GM19043 (cell line): ENCODE measurements around the gene PRAF2.

Experiments
- ATAC-seq: cut with Tn5 transposase; IDR thresholded peaks from one replicate; pipeline ENCODE4 v1.9.1; 2021; ENCODE audit warnings: low read depth; ENCODE audit not compliant: unreplicated experiment

PRAF2 gene

GRCh38 chrX:49073601-49074575 is at the start of gene PRAF2:
Gene PRAF2, minus strand, starts transcription at chrX:49074002. Its CDS starts 15 bp downstream, at chrX:49073987.
- peak; percentile 82 for ATAC-seq

DNA sequence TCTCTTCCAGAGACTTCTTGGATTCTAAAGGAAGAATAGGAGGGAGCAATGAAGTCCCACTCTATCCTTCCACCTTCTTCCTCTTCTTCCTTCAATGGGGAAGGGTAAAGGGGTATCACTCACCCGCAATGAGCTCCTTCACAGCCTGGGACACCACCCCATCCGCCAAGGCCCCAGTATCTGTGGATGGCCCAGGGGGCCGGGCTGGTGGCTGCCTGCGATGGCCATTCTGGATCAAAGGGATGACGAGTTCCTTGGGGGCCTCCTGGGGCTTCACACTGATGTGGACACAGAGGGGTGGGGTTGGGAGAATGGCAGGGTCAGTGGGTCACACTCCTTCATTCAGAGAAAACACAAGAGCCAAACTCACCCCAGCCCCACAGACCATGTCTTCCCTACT is 48.7 kb upstream of the PRAF2 start:
- ATAC-seq: no peak

GRCh38 chrX:49120091-49120490 is 46.3 kb upstream of the PRAF2 start:
- ATAC-seq: no peak

DNA sequence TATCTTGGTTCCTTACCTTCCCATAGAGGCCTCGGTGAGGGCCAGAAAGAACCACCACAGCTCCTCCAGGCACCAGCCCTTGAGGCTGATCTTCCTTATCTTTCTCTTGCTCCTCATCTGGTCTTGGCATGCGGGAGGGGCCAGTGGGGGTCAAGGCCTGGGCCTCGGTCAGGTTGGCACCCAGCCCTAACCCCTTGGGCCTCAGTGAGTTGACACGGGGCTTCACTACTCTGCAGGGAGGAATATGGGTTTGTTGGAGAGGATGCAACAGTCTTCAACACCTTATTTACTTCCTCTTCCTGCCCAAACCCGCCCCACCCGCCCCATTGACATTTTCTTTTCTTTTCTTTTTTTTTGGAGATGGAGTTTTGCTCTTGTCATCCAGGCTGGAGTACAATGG is 43.8 kb upstream of the PRAF2 start:
- ATAC-seq: no peak

- no peak for ATAC-seq
Measured at GRCh38 chrX:49116716-49117115, 42.9 kb upstream of the PRAF2 start.

GRCh38 chrX:49116076-49116475 is 42.3 kb upstream of the PRAF2 start:
- no peak for ATAC-seq

GRCh38 chrX:49111791-49112190 is 38.0 kb upstream of the PRAF2 start:
- ATAC-seq: no peak

GRCh38 chrX:49110417-49110816 is 36.6 kb upstream of the PRAF2 start:
- no peak for ATAC-seq

DNA sequence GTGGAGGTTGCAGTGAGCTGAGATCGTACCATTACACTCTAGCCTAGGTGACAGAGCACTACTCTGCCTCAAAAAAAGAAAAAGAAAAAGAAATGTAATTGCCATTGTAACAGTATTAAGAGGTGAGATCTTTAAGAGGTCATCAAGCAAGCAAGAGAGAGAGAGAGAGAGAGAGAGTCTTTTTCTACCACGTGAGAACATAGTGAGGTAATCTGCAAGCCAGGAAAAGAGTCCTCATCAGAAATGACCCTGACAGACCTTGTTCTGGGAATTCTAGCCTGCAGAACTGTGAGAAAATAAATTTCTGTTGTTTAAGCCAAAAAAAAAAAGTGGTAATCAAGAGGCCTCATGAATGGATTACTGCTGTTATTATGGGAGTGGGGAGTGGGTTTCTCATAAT is 34.8 kb upstream of the PRAF2 start:
- ATAC-seq: no peak

DNA sequence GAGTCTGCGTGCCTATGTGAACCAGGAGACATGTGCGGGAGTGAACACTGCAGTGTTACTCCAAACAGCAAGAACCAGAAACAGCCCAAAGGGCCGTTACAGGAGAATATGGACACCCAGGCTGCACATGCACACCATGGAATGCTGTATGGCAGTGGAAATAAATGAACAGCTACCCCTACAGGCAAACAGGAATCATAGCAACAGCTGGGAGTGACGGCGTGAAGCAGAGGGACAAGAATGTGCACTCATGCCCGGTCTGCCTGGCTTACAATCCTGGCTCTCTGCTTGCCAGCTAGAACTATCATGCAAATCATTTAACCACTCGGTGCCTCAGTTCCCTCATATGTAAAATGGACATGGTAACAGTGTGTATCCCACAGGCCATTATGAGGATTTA is 33.1 kb upstream of the PRAF2 start:
- ATAC-seq: no peak

GRCh38 chrX:49106296-49106695 is 32.5 kb upstream of the PRAF2 start:
- no peak for ATAC-seq

DNA sequence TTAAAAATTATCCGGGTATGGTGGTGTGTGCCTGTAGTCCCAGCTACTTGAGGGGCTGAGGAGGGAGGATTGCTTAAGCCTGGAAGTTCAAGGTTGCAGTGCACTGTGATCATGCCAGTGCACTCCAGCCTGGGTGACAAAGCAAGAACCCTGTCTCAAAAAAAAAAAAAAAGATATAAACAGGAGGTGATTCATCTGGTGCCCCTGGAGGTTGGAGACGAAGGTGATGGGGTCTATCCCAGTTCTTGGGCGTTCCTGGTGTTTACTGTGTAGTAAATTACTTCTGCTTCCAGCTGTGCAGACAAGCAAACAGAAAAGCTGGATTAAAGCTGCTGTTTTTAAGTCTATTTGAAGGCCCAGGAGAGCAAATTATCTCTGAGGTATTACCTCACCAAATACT is 29.8 kb upstream of the PRAF2 start:
- ATAC-seq: no peak

GRCh38 chrX:49102190-49102589 is 28.4 kb upstream of the PRAF2 start:
- ATAC-seq: no peak

DNA sequence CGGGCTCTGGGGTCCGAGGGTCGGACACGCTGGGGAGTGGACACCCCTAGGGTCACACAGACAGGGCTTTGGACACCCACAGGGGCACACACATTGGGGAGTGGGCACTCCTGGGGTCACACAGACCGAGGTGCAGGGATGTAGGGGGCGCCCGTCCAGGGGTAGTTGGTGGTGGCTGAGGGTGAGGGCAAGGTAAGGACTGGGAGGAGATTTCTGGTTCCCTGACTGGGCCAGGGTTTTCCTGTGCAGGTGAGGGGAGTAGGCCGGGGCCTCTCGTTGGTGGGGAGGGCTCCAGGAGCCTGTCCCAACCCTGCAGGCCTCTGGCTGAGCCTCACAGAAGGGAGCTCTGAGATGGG is 27.8 kb upstream of the PRAF2 start:
- no peak for ATAC-seq

- ATAC-seq: peak; percentile 95
Measured at GRCh38 chrX:49100704-49101628, 27.2 kb upstream of the PRAF2 start.

GRCh38 chrX:49096419-49096818 is 22.6 kb upstream of the PRAF2 start:
- ATAC-seq: no peak

GRCh38 chrX:49089553-49089952 is 15.8 kb upstream of the PRAF2 start:
- ATAC-seq: no peak

- no peak for ATAC-seq
Measured at GRCh38 chrX:49082271-49082871, 8.6 kb upstream of the PRAF2 start.

- peak; percentile 53 for ATAC-seq
Measured at GRCh38 chrX:49079489-49080428, 6.0 kb upstream of the PRAF2 start, which contains the start of gene WDR45. Gene WDR45, minus strand, starts transcription at chrX:49079887. Its CDS starts 1,792 bp downstream, at chrX:49078095.

GRCh38 chrX:49077941-49078340 is 4.1 kb upstream of the PRAF2 start:
- no peak for ATAC-seq
